Fibroblast of lung (primary cell): Measurements from ENCODE around the gene APOBR.

Experiments used
- CTCF ChIP-seq, 2 donors: IDR thresholded peaks in 1 of 2; conservative IDR thresholded peaks in 1 of 2; 1 replicate in 1 of 2; 2 replicates in 1 of 2; pipeline ENCODE4 v1.5.1; 2011 to 2012; ENCODE audit warnings: low read length in 2 of 2, control low read depth in 1 of 2, inconsistent platforms in 1 of 2, low read depth in 1 of 2, mild to moderate bottlenecking in 1 of 2
- EZH2 ChIP-seq: IDR thresholded peaks from 2 replicates; pipeline ENCODE4 v1.5.1; 2012; ENCODE audit warnings: low read length, control low read depth, mild to moderate bottlenecking; ENCODE audit errors: missing control alignments

- TF ChIP-seq CTCF (conservative IDR thresholded peaks at IDR 0.05 in 1 of 2, IDR thresholded peaks at IDR 0.05 in 1 of 2; ENCODE audit: low read depth in 1 of 2, low read length in 2 of 2), result no peak
- TF ChIP-seq EZH2, result no peak
Measured at GRCh38 chr16:28537076-28537475, 42.6 kb downstream of the APOBR start.
